Measurements from ENCODE around the gene IL22RA1.

IL22RA1 gene

GRCh38 chr1:24138476-24139221 is 4.3 kb downstream of the IL22RA1 start:
- Histone ChIP-seq H3K27me3 (ENCODE audit: insufficient read depth, low read length, poor library complexity, severe bottlenecking) (no peaks in the 10 kb centered on the region), H3K9me2 (replicated peaks; ENCODE audit: low read depth, low read length) (no peaks in the 10 kb centered on the region), H3K4me3 (ENCODE audit: low read length, poor library complexity, severe bottlenecking) (no peak overlapping the region), H3K9ac (ENCODE audit: low read depth, low read length, poor library complexity, severe bottlenecking) (no peak overlapping the region), H3K9me3 (ENCODE audit: insufficient read depth, low read depth, low read length) (no peaks in the 10 kb centered on the region), H2AFZ (ENCODE audit: low read length) (no peak overlapping the region), H3K36me3 (ENCODE audit: insufficient read depth, low read length) (no peaks in the 10 kb centered on the region), H3F3A (ENCODE audit: low read depth) (no peaks in the 10 kb centered on the region), H3K4me1 (ENCODE audit: insufficient read depth, low read length, poor library complexity, severe bottlenecking) (no peaks in the 10 kb centered on the region), H3K79me2 (ENCODE audit: insufficient read depth, low read length) (no peaks in the 10 kb centered on the region), H3K4me2 (ENCODE audit: low read depth, low read length, poor library complexity, severe bottlenecking) (no peak overlapping the region), H4K20me1 (ENCODE audit: insufficient read depth, low read length, poor library complexity, severe bottlenecking) (no peaks in the 10 kb centered on the region)
- TF ChIP-seq CTCF (conservative IDR thresholded peaks at IDR 0.05; ENCODE audit: low read length) (no peak), EZH2phosphoT487 (IDR thresholded peaks at IDR 0.05; ENCODE audit: borderline replicate concordance) (no peak)

- Histone ChIP-seq H4K20me1 (ENCODE audit: insufficient read depth, low read length, poor library complexity, severe bottlenecking) (no peaks in the 10 kb centered on the region), H3K27me3 (ENCODE audit: insufficient read depth, low read length, poor library complexity, severe bottlenecking) (no peaks in the 10 kb centered on the region), H3F3A (ENCODE audit: low read depth) (no peaks in the 10 kb centered on the region), H3K9me3 (ENCODE audit: insufficient read depth, low read depth, low read length) (no peaks in the 10 kb centered on the region), H2AFZ (ENCODE audit: low read length) (no peak overlapping the region), H3K4me3 (ENCODE audit: low read length, poor library complexity, severe bottlenecking) (no peak overlapping the region), H3K4me1 (ENCODE audit: insufficient read depth, low read length, poor library complexity, severe bottlenecking) (no peaks in the 10 kb centered on the region), H3K4me2 (ENCODE audit: low read depth, low read length, poor library complexity, severe bottlenecking) (no peak overlapping the region), H3K9me2 (replicated peaks; ENCODE audit: low read depth, low read length) (no peaks in the 10 kb centered on the region), H3K79me2 (ENCODE audit: insufficient read depth, low read length) (no peaks in the 10 kb centered on the region), H3K9ac (ENCODE audit: low read depth, low read length, poor library complexity, severe bottlenecking) (no peak overlapping the region), H3K36me3 (ENCODE audit: insufficient read depth, low read length) (no peaks in the 10 kb centered on the region)
- no peak for TF ChIP-seq CTCF (conservative IDR thresholded peaks at IDR 0.05; ENCODE audit: low read length)
- TF ChIP-seq EZH2phosphoT487 (IDR thresholded peaks at IDR 0.05; ENCODE audit: borderline replicate concordance): no peak
Measured at GRCh38 chr1:24136956-24137539, 5.9 kb downstream of the IL22RA1 start.

- Histone ChIP-seq H2AFZ (ENCODE audit: low read length) (no peak overlapping the region), H3K4me3 (ENCODE audit: low read length, poor library complexity, severe bottlenecking) (no peak overlapping the region), H3F3A (ENCODE audit: low read depth) (no peaks in the 10 kb centered on the region), H3K9me2 (replicated peaks; ENCODE audit: low read depth, low read length) (no peaks in the 10 kb centered on the region), H3K4me1 (ENCODE audit: insufficient read depth, low read length, poor library complexity, severe bottlenecking) (no peaks in the 10 kb centered on the region), H4K20me1 (ENCODE audit: insufficient read depth, low read length, poor library complexity, severe bottlenecking) (no peaks in the 10 kb centered on the region), H3K9me3 (ENCODE audit: insufficient read depth, low read depth, low read length) (peaks cover 9% of the 10 kb centered on the region; the same call in 1 of the 2 replicates), H3K9ac (ENCODE audit: low read depth, low read length, poor library complexity, severe bottlenecking) (no peak overlapping the region), H3K79me2 (ENCODE audit: insufficient read depth, low read length) (no peaks in the 10 kb centered on the region), H3K36me3 (ENCODE audit: insufficient read depth, low read length) (no peaks in the 10 kb centered on the region), H3K27me3 (ENCODE audit: insufficient read depth, low read length, poor library complexity, severe bottlenecking) (no peaks in the 10 kb centered on the region), H3K4me2 (ENCODE audit: low read depth, low read length, poor library complexity, severe bottlenecking) (no peak overlapping the region)
- TF ChIP-seq CTCF (conservative IDR thresholded peaks at IDR 0.05; ENCODE audit: low read length): no peak
- TF ChIP-seq EZH2phosphoT487 (IDR thresholded peaks at IDR 0.05; ENCODE audit: borderline replicate concordance): no peak
Measured at GRCh38 chr1:24134376-24134775, 8.6 kb downstream of the IL22RA1 start.

Data from Loucy (cell line).